Dendritic cell treated with granulocyte-macrophage colony-stimulating factor and Interleukin-4, amounts not matched to agents 40 ng/mL and 50 ng/mL, for 4 days (primary cell): ENCODE data around the gene HOXC6.
A peak's percentile ranks its signal among the peaks of the same experiment; 100 is the strongest.

ENCODE experiments used
- H3K27ac Mint-ChIP-seq: one replicate; pipeline ENCODE4 v1.8.0; 2022; ENCODE audit warnings: mild to moderate bottlenecking, mixed read lengths
- H3K27me3 Mint-ChIP-seq: one replicate; pipeline ENCODE4 v1.8.0; 2022; ENCODE audit warnings: mild to moderate bottlenecking, mixed read lengths
- H3K36me3 Mint-ChIP-seq: one replicate; pipeline ENCODE4 v1.8.0; 2022; ENCODE audit warnings: low read depth, mixed read lengths
- H3K4me1 Mint-ChIP-seq: one replicate; pipeline ENCODE4 v1.8.0; 2022; ENCODE audit warnings: low read depth, mixed read lengths
- H3K4me3 Mint-ChIP-seq: one replicate; pipeline ENCODE4 v1.8.0; 2022; ENCODE audit warnings: mild to moderate bottlenecking, moderate library complexity, mixed read lengths
- H3K9me3 Mint-ChIP-seq: one replicate; pipeline ENCODE4 v1.8.0; 2022; ENCODE audit warnings: mixed read lengths
- intact Hi-C: fragments of 100-400 bp; cut with micrococcal nuclease; formaldehyde crosslinking; loops from one replicate; pipeline ENCODE4 v1.15.0; 2022

Gene HOXC6

DNA sequence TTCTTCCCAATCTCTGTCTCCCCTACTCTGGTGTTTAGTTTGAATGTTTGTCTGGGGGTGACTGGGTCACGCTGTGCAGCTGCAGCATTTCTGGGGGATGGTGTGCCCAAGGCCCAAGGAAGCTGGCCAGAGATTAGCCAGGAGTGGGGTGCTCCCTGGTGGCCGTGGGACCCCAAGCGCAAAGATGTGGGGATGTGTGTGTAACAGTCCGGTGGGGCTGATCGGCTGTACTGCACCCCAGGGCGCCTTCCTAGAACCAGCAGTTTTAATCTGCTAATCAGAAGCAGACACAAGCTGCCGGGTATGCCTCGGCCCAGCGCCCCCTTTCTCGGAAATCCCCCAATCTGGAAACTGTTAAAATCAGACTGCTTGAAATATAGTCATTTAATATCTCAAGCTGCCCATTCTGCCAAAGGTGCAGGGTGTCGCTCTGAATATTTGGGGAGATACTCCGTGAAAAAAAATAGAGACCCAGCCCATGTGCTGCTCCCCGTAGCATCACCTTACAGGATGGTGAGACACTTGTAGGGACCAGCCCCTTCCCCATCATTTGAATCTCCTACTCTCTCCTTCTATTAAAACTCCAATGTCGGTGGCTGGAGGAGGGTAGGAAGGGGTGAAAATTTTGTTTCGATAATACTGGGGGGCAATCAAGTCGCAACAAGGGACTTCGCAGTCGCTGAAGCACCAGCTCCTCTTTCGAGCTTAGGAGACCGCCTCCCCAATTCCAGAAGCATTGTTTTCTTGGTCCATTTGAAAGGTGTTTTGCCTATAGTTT is 24.0 kb upstream of the HOXC6 start:
- no peaks in the 10 kb centered on the region for H3K9me3 Mint-ChIP-seq
- no peak overlapping the region for H3K4me3 Mint-ChIP-seq
- no peak overlapping the region for H3K27ac Mint-ChIP-seq
- no peaks in the 10 kb centered on the region for H3K36me3 Mint-ChIP-seq
- H3K27me3 Mint-ChIP-seq, result peaks cover 97% of the 10 kb centered on the region
- H3K4me1 Mint-ChIP-seq, result peaks cover 30% of the 10 kb centered on the region
- intact Hi-C loops, result no loop called here

DNA sequence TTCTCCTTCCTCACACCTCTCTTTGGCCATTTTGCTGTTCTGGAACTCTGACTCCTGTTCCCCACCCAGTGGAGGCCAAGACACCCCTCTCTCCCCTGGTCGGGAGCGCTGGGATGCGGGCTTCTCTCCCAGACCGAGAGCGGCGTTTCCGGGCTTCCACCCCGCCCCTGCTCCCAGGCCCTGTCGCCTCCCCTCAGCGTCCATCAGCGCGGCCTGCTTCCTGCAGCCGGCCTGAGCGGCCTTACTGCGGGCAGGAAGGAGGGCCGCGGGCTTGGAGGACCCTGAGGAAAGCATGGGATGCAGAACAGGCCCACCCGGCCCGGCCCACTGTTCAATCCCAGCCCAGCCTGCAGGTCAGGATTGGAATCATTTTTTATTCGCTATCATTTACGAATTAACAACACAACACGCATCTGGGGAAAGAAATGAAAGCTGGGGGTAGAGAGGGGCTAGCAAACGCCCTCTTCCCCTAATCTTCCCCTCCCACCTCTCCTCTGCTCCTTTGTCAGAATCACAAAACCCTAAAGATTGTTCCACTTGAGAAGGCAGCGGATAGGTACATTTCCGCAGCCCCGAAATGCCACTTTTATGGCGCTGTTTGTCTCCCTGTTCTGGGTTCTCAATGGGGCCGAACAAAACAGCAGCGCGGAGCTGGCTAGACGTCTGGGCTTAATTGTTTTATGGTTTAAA is 23.3 kb upstream of the HOXC6 start:
- peaks cover 35% of the 10 kb centered on the region for H3K4me1 Mint-ChIP-seq
- no peak overlapping the region for H3K27ac Mint-ChIP-seq
- H3K9me3 Mint-ChIP-seq, result no peaks in the 10 kb centered on the region
- no peaks in the 10 kb centered on the region for H3K36me3 Mint-ChIP-seq
- intact Hi-C loops, result no loop called here
- H3K4me3 Mint-ChIP-seq, result no peak overlapping the region
- peaks cover 97% of the 10 kb centered on the region for H3K27me3 Mint-ChIP-seq

DNA sequence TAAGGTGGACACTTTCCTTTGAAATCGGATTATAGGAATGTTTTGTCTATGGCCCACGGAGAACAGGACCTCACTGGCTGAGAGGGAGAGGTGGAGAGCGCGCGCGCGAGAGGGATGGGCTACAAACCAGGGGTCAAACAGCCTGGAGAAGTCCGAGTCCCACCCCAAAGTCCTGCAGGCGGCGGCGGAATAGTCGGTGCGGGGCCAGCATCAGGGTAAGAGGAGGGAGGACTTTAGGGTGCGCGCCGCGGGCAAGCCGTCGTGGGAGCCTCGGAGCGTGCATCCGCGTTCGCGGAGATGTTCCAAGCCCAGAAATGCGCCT is 22.7 kb upstream of the HOXC6 start:
- peaks cover 30% of the 10 kb centered on the region for H3K4me1 Mint-ChIP-seq
- H3K27ac Mint-ChIP-seq, result no peak overlapping the region
- intact Hi-C loops, result no loop called here
- H3K9me3 Mint-ChIP-seq, result no peaks in the 10 kb centered on the region
- H3K36me3 Mint-ChIP-seq, result no peaks in the 10 kb centered on the region
- H3K27me3 Mint-ChIP-seq, result peaks cover 97% of the 10 kb centered on the region
- no peak overlapping the region for H3K4me3 Mint-ChIP-seq

DNA sequence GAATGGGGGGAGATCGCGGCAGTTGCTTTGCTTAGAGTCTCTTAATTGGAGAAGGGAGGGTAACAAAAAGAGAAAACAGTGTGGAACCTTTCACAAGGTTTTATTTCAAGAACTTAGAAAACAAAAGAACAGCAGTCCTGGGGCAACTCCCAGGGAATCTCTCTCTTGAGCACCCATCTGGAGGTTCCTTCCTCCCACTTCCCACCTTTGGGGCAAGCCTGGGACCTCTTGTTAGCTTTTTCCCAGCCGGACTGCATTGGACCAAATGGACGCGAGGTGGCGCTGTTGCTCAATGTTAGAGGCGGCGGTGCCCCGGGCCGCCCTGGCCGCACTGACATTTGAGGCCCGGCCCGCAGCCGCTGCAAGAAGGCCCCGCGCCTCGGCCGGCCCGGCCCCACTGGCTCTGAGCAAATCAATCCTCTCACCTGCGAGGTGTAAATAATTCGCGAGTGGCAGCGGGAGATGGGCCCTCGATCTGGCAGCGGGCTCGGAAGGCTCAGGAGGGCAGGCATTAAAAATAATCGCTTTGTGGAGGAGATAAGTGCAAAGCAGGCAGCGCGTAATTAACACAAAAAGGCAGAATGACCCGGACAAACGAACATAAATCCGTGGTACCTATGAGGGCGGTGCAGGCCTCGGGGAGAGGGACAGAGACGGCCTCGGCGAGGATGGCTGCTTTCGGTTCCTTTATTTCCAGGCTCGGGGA is 22.2 kb upstream of the HOXC6 start:
- H3K4me1 Mint-ChIP-seq, result peaks cover 31% of the 10 kb centered on the region
- H3K4me3 Mint-ChIP-seq, result peak overlapping the region; percentile 74
- no peaks in the 10 kb centered on the region for H3K36me3 Mint-ChIP-seq
- H3K9me3 Mint-ChIP-seq, result no peaks in the 10 kb centered on the region
- H3K27me3 Mint-ChIP-seq, result peaks cover 95% of the 10 kb centered on the region
- intact Hi-C loops, result loop anchor here (1.0 kb wide), 2 partner anchors 185 to 195 kb away; no protein-coding TSS in a partner anchor
- peak overlapping the region; percentile 30 for H3K27ac Mint-ChIP-seq

DNA sequence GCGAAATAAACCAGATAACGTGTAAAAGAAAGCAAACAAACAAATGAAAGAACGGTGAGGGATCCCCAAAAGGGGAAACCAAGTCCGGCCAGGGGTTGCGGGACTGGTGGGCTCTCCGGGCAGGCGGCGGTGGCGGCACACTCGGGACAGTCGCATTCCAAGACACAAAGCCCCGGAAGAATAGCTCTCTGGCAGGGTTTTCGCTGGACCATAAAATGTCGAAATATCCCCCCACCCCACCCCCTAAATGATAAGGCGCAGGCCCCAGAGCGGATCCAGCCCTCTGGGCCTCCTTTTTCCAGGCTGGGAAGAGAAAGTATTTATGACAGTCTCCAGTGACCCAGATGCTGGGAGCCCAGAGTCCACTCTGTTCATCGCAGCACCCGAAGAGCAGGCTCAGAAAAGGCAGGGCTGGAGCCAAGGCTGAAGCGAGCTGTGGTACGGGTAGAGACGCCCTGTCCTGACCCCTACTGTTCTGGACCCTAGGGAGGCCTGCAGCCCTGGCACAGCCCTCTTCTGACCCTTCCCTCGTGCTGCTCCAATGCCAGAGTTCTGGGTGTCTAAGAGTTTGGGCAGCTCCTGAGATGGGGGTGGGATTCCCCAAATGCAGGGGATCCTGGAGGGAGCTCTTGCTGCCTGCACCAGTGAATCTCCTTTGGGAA is 21.6 kb upstream of the HOXC6 start:
- peaks cover 38% of the 10 kb centered on the region for H3K4me1 Mint-ChIP-seq
- peak overlapping the region; percentile 74 for H3K4me3 Mint-ChIP-seq
- peaks cover 95% of the 10 kb centered on the region for H3K27me3 Mint-ChIP-seq
- no peaks in the 10 kb centered on the region for H3K36me3 Mint-ChIP-seq
- H3K9me3 Mint-ChIP-seq, result no peaks in the 10 kb centered on the region
- peak overlapping the region; percentile 30 for H3K27ac Mint-ChIP-seq
- intact Hi-C loops, result loop anchor here (1.0 kb wide), 2 partner anchors 185 to 195 kb away; no protein-coding TSS in a partner anchor

DNA sequence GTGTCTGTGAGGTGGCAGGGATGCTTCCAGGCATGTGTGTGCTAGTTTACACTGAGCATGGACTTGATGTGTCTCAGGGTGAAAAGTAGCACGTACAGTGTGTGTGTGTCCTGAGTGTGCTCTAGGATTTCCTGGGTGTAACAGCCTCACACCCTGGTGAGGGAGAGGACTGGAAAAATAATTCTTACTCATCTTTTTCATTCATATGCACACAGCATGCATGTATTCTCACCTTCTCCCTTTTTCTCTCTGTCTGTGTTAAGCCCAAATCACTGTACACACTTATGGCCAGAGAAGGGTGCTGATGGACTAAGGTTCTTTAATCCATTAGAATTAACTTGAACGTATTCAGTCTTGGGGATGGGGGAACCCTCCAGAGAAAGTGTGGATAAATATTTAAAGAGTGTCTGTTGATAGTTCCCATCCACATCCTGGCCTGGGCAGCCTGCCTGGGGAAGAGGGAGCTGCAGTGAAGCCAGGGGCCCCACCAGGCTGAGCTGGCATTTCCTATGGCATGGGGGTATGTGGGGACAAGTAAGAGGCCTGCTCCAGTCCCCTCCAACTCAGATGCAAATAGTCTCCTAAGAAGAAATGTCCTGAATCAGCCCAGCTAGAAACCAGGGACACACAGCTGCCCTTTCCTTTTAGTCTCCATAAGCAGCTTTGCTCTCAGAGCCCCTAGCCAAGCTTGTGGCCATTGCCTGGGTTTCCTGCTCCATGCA is 20.5 kb upstream of the HOXC6 start:
- Mint-ChIP-seq H3K36me3 (no peaks in the 10 kb centered on the region), H3K9me3 (no peaks in the 10 kb centered on the region), H3K27ac (no peak overlapping the region), H3K27me3 (peaks cover 93% of the 10 kb centered on the region), H3K4me3 (no peak overlapping the region), H3K4me1 (peaks cover 39% of the 10 kb centered on the region)
- intact Hi-C loops, result no loop called here

DNA sequence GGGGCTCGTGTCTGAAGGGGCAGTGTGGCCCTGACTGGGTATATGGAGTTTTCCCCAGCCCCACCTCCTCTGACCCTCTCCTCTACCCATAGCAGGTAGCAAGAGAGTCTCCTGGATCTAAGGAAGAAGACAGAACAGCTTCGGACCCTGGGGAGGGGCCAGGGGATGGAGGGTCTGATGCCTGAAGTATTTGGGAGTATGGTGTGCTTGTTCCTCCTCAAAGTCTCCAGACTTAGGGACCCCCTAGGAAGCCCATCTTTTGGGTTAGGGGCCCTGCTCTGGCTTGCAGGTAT is 20.0 kb upstream of the HOXC6 start:
- Mint-ChIP-seq H3K36me3 (no peaks in the 10 kb centered on the region), H3K27ac (no peak overlapping the region), H3K27me3 (peaks cover 93% of the 10 kb centered on the region), H3K4me1 (peaks cover 39% of the 10 kb centered on the region), H3K9me3 (no peaks in the 10 kb centered on the region), H3K4me3 (no peak overlapping the region)
- intact Hi-C loops, result no loop called here

DNA sequence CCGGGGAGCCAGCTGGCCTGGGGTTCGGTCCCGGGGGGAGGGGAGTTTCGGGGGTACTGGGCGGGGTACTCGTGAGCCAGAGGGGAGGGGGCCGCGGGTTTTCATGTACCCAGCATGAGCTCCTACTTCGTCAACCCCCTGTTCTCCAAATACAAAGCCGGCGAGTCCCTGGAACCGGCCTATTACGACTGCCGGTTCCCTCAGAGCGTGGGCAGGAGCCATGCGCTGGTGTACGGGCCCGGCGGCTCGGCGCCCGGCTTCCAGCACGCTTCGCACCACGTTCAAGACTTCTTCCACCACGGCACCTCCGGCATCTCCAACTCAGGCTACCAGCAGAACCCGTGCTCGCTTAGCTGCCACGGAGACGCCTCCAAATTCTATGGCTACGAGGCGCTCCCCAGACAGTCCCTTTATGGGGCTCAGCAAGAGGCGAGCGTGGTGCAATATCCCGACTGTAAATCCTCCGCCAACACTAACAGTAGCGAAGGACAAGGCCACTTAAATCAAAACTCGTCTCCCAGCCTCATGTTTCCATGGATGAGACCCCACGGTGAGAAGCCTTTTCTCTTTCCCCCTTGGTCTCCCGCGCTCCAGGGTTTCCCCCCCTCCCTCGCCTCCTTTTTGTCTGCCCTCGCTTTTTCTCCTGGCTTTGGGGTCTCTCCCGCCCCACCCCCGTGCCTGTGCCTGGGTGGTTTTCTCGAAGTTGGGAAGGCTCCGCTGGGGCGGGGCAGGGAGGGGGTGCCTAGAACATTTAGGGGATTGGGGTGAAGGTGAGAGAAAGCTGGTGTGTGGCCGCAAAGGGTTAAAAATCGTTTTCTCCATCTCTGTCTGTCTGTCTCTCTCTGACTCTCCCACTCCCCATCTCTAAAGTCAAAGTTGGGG is 18.8 kb upstream of the HOXC6 start:
- intact Hi-C loops, result loop anchor here (5.0 kb wide), 1 partner anchor 128 kb away; no protein-coding TSS in a partner anchor
- H3K27me3 Mint-ChIP-seq, result peaks cover 94% of the 10 kb centered on the region
- peaks cover 42% of the 10 kb centered on the region for H3K4me1 Mint-ChIP-seq

DNA sequence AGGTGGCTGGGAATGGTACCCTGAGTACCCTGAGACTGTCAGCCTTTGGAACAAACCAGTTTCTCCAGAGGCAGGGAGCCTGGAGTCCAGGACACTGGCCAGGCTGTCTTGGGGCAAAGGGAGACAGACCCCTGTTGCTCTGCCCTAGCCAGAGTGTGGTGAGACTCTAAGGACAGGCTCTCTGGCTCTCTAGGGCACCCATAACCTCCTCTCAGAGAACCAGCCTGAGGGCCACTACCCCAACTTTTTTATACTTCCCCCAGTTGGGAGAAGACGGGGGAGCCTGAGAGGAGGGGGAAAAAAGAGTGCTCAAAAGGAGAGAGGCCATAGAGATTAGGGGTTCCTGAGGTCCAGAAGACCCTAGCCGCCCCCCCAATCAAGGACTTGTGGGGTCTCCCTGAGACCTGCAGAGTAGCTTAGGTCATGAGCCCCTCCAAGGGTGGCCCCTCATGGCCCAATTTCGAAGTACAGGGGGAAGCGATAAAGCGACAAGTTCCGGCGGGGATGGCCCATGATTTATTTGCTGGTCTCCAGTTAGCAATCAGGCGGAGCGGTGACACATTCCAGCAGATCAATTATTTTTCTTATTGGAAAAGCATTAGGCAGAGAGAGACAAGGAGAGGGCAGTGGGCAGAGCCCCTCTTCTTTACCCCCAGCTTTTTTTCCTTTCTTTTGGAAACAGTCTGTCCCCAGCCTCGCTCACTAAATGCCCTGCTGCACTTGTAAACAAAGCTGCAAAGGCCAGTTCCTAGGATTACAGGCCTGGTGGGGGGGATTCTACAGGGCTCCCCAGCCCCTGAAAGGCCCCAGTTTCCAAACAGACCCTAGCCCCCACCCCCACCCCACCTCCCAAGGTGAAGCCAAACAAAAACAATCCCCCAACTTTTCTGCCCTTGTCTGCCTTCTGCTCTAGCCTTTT is 17.9 kb upstream of the HOXC6 start:
- H3K9me3 Mint-ChIP-seq, result no peaks in the 10 kb centered on the region
- H3K27ac Mint-ChIP-seq, result no peak overlapping the region
- intact Hi-C loops, result loop anchor here (5.0 kb wide), 1 partner anchor 127 kb away; no protein-coding TSS in a partner anchor
- H3K4me1 Mint-ChIP-seq, result peaks cover 46% of the 10 kb centered on the region
- no peak overlapping the region for H3K4me3 Mint-ChIP-seq
- H3K27me3 Mint-ChIP-seq, result peaks cover 94% of the 10 kb centered on the region
- no peaks in the 10 kb centered on the region for H3K36me3 Mint-ChIP-seq

More for the DNA sequence above, 18.8 kb upstream of the HOXC6 start:
- Mint-ChIP-seq H3K36me3 (no peaks in the 10 kb centered on the region), H3K27ac (no peak overlapping the region), H3K4me3 (peak overlapping the region; percentile 44), H3K9me3 (no peaks in the 10 kb centered on the region)

DNA sequence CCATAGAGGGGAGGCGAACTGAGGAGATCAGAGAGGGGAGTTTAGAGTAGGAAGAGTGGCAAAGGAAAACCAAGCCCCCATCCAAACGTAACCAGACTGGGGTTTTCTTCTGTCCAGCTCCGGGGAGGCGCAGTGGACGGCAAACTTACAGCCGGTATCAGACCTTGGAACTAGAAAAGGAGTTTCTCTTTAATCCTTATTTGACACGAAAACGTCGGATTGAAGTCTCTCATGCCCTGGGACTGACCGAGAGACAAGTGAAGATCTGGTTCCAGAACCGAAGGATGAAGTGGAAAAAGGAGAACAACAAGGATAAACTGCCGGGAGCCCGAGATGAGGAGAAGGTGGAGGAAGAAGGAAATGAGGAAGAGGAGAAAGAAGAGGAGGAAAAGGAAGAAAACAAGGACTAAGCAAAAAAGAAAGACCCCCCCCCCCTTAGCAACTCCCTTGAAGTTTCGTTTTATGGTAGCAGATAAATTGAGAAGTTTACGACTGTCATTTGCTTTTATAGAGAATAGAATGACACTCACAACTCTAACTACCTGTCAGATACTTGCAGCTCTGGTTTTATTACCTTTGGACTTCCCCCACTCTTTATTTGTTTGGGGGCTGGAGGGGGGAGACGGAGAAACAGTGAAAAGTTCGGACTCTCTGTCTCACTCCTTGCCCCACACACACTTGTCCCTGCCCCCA is 17.1 kb upstream of the HOXC6 start:
- Mint-ChIP-seq H3K36me3 (no peaks in the 10 kb centered on the region), H3K4me1 (peaks cover 38% of the 10 kb centered on the region), H3K9me3 (no peaks in the 10 kb centered on the region), H3K27ac (no peak overlapping the region), H3K27me3 (peaks cover 93% of the 10 kb centered on the region), H3K4me3 (no peak overlapping the region)
- intact Hi-C loops, result loop anchor here (5.0 kb wide), 1 partner anchor 126 kb away; no protein-coding TSS in a partner anchor

DNA sequence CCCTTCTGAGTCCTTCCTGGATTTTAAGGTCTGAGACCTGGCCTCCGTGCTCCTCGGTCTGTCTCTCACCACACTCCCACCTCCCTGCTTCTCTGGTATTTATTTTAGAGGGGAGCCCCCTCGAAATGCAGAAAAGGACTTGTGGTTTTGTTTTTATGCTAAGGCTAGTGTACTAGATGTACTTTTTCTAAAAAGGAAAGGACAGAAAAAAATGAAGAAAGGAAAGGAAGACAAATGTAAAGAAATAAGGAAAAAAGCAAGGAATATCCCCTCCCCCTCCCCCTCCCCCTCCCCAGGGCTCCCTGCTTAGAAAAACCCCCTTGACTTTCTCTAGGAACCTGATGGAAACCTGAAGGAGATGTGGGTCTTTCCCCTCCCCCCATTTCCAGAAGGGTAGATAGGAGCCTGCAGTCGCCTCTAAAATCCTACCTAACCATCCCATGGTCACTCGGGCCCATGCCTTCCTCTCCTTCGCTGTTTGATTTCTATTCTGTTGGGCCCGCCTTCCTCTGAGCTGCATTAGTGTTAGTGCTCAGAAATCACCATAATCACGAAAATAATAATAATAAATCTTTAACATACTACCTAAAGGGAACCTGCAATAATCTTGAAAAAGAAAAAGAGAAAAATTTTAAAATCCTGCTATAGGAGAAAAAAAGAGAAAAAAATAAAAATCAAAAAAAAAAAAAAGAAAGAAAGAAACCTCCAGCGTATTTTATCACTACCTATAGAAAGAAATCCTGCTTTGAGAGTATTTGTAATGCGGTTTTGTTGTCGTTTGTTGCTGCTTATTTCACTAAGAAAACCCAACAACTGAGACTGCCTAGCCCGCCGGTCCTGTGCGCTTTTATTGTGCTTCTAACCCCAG is 16.3 kb upstream of the HOXC6 start:
- no peaks in the 10 kb centered on the region for H3K36me3 Mint-ChIP-seq
- intact Hi-C loops, result loop anchor here (5.0 kb wide), 1 partner anchor 125 kb away; no protein-coding TSS in a partner anchor

More for the DNA sequence above, 16.3 kb upstream of the HOXC6 start:
- H3K27ac Mint-ChIP-seq, result no peak overlapping the region
- peaks cover 30% of the 10 kb centered on the region for H3K4me1 Mint-ChIP-seq
- no peak overlapping the region for H3K4me3 Mint-ChIP-seq
- H3K9me3 Mint-ChIP-seq, result no peaks in the 10 kb centered on the region
- H3K27me3 Mint-ChIP-seq, result peaks cover 93% of the 10 kb centered on the region
